SH-SY5Y (cell line): ENCODE data around the gene FKBP1B.

Experiments
- GATA2 ChIP-seq: IDR thresholded peaks from 2 replicates; pipeline ENCODE4 v1.6.1; 2011; ENCODE audit warnings: mild to moderate bottlenecking, low read depth, low read length
- GATA3 ChIP-seq: IDR thresholded peaks from 2 replicates; pipeline ENCODE4 v1.6.1; 2011; ENCODE audit warnings: low read depth, mild to moderate bottlenecking, low read length, moderate library complexity

DNA sequence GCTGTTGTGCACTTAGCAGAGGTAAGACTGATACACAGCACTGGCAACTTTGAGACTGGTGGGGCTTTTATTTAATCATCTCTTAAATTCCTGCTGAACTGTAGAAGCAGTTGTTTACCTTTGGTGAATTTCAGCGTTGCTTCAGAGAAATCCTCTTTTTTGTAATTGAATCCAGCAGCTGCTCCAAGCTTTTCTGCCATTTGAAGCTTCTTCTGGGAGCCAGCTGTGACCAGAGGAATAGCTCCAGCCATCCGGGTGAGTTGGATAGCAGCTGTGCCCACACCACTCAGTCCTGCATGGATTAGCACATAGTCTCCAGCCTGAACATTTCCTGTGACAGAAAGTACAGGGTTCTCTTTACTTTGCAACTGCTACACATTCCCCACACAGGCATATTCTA, 31.2 kb downstream of the FKBP1B start:
- no peak for TF ChIP-seq GATA2
- no peak for TF ChIP-seq GATA3
